HG03066 (cell line): ENCODE measurements around the gene GPX5.
"Not testable (repeated sequence)": the region's sequence is repeated elsewhere in the genome, so short reads cannot be mapped to it uniquely, and the experiment has no call there.

Source experiments
- ATAC-seq: cut with Tn5 transposase; IDR thresholded peaks from one replicate; pipeline ENCODE4 v1.9.1; 2021; ENCODE audit warnings: low read depth; ENCODE audit not compliant: unreplicated experiment

Gene GPX5

DNA sequence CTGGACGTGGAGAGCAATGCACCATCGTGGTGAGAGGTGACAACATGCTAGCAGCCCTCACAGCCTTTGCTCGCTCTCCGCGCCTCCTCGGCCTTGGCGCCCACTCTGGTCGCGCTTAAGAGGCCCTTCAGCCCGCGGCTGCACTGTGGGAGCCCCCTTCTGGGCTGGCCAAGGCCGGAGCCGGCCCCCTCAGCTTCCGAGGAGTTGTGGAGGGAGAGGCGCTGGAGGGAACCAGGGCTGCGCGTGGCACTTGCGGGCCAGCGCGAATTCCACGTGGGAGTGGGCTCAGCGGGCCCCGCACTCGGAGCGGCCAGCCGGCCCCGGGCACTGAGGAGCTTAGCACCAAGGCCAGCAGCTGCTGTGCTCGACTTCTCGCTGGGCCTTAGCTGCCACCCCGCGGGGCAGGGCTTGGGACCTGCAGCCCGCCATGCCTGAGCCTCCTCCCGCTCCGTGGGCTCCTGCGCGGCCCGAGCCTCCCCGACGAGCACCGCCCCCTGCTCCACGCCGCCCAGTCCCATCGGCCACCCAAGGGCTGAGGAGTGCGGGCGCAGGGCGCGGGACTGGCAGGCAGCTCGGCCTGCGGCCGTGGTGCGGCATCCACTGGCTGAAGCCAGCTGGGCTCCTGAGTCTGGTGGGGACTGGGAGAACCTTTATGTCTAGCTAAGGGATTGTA lies 13.9 kb upstream of the GPX5 start:
- ATAC-seq, result no peak

DNA sequence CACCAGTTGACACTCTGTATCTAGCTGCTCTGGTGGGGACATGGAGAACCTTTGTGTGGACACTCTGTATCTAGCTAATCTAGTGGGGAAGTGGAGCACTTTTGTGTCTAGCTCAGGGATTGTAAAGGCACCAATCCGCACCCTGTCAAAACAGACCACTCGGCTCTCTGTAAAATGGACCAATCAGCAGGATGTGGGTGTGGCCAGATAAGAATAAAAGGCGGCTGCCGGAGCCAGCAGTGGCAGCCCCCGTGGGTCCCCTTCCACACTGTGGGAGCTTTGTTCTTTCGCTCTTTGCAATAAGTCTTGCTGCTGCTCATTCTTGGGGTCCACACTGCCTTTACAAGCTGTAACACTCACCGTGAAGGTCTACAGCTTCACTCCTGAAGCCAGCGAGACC lies 13.3 kb upstream of the GPX5 start:
- not testable (repeated sequence) for ATAC-seq

- ATAC-seq, result no peak
These were observed 10.0 kb upstream of the GPX5 start, which contains the start of gene GPX6 for GRCh38 chr6:28515676-28516075. GPX6 (minus strand) TSS chr6:28515793; CDS start chr6:28515743, 50 bp downstream.

DNA sequence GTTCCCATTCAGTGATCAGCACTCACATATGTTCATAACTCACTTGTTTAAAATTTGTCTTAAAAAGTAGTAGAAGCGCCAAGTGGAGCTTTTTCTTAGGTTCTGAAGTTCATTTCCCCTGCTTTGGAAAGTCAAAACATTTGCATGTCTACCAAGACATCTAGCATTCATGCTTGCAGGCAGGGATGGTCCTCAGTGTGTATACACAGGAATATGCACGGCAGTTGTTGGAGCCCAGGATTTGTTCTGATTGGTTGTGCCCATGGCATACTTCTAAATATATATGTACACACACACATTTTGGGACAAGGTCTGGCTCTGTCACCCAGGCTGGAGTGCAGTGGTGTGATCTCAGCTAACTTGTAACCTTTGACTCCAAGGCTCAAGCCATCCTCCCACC lies 7.7 kb upstream of the GPX5 start:
- ATAC-seq, result no peak

- ATAC-seq, result no peak
These were observed 3.0 kb upstream of the GPX5 start for GRCh38 chr6:28522594-28523240.

DNA sequence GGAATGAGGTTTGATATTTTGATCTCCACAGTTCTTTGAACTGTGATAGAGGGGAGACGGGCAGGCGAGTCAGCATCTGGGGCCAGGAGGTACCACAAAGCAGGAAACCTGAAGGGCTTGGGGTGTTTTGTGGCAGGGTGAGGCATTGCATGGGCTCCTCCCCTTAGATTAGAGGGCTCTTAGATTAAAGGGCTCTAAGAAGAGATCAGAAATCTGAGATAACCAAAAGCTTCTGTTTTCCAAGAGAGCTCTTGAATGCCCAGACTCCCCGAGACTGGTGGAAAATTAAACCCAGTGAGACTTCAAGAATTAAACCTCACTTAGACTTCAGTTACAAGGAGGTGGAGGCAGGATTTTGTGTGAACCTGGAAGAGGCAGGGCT lies 2.4 kb upstream of the GPX5 start:
- no peak for ATAC-seq

GRCh38 chr6:28530777-28531176 lies 5.1 kb downstream of the GPX5 start:
- no peak for ATAC-seq

DNA sequence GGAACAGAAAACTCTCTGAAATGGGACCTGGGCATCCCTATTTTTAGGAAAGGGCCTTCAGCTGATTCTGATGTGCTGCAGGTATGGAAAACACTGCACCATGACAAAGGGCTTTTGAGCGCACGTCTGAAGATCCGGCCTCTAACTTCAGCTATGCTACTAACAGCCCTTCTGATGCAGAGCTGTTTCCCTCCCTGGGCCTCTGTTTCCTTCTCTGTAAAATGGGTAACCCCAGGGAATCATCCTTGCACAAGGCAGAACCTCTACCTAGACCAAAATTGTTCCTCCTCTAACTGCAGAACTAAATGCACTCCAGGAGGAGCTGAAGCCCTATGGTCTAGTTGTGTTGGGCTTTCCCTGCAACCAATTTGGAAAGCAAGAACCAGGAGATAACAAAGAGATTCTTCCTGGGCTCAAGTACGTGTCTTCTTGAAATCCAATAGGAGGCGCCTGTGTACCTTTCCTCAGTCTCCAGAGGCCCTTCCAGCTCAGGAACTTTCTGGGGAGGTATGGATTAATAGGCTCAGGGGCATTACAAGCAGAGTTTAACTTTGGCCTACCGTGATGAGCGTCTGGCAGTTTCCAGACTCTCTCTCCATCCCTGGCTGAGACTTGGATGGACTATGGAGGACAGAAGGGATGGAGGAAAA lies 5.9 kb downstream of the GPX5 start:
- no peak for ATAC-seq

DNA sequence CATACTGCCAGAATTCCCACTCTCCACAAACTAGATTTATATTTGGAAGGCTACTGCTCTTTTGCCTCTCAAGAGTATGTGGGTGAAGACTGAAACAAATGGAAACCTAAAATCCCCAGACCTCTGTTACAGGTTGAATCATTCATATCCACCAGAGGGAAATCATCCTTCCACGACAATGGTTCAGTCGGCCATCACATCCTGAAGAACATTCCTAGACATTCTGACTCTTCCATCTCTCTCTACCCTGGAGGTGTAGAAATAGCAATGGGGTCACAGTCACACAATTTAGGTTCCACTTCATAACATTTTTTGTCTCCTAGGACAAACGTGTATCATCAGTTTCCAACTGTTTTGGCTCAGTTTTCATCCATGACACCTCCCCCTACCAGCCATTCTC lies 8.6 kb downstream of the GPX5 start:
- ATAC-seq, result no peak

GRCh38 chr6:28534875-28535274 lies 9.2 kb downstream of the GPX5 start:
- ATAC-seq, result no peak

- ATAC-seq, result no peak
These were observed 11.4 kb downstream of the GPX5 start for GRCh38 chr6:28537065-28537464.

GRCh38 chr6:28537509-28538140 lies 11.9 kb downstream of the GPX5 start:
- ATAC-seq, result no peak

- no peak for ATAC-seq
These were observed 16.3 kb downstream of the GPX5 start for GRCh38 chr6:28541996-28542395.

DNA sequence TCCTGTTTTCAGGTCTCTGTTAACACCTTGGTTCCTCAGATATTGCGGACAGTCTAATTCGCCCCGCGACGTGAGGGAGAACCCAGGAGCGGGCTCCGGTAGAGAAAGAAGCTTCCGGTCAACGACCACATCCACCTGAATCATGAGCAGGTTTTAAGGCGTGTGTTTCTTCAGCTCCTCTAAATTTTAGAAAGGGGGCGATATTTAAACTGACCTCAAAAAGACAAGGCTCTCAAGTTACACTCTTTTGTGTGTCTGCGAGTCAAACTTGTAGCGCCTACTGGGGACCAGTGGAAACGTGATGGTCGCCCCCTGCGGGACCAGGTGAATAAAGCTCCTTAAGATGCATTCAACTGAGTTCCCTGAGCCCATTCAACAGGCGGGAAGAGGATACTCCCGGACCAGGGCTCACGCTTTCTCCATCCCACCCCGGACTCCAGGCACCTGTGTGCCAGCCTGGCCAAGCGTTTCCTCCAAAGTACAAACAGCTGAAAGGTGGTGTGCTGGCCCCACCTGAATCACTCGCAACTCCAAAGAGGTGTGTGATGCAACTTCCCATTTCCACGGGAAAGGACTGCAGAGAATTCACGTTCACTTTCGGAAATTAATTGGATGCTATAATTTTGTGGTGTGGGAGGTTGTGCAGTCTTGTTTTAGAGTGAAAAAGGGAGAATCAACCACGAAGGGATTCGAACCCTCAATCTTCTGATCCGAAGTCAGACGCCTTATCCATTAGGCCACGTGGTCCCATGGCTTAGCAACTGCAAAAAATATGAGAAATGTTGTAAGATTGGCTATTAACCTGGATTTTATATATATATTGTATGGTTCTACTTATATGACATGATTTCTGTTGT lies 17.0 kb downstream of the GPX5 start:
- ATAC-seq, result peak; percentile 80

DNA sequence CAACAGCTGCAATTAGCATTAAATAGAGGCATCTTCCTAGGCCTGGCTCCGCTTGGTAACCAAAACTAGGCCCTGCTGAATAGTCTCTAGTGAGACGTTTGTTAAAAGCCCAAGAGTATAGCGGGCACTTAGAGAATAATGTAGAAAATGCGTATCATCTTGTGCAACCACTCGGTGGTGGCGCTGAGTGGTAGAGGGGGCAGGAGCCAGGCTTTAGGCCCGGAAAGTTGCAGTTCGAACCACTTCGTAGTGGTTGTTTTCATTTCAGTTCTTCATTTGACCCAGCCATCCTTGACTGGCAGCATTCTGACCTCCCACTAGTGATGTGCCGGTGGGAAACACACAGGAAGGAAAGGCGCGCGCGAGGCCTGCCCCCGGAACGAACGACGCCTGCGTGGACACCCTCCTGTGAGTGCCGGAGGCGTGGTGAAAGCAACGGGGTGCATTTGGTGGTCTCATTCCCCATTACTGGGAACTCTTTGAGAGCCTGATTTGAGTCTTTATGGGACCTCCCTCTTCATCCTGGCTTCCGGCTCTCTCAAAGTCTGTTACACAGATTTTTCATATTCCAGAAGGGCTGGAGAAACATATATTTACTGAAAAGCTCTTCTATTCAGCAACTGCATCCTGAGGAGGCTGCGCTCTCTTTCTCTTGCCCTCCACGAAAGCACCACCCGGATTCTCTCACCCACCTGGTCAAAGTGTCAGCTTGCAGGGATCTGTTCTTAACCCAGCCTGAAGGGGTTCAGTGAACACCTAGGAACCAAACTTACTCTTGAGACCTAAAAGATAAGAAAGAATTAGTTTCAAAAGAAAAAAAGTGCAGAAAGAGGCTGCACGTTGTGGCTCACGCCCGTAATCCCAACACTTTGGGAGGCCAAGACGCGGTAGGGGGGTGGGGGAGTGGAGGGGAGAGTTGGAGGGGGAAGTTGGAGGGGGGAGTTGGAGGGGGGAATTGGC lies 18.2 kb downstream of the GPX5 start:
- no peak for ATAC-seq

- ATAC-seq, result no peak
These were observed 20.3 kb downstream of the GPX5 start for GRCh38 chr6:28545955-28546354.

DNA sequence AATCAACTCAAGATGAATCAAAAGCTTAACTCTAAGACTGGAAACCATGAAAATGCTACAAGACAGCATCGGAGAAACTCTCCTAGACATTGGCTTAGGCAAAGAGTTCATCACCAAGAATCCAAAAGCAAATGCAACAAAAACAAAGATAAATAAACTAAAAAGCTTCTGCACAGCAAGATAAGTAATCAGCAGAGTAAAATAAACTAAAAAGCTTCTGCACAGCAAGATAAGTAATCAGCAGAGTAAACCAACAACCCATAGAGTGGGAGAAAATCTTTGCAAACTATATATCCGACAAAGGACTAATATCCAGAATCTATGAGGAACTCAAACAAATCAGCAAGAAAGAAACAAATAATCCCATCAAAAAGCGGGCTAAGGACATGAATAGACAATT lies 21.3 kb downstream of the GPX5 start:
- ATAC-seq, result not testable (repeated sequence)

GRCh38 chr6:28551891-28552666 lies 26.4 kb downstream of the GPX5 start:
- ATAC-seq, result no peak
